Measurements from ENCODE around the gene RAMP1.

Gene RAMP1

GRCh38 chr2:237878321-237879057 is 19.1 kb downstream of the RAMP1 start:
- no peak for DNase-seq

DNA sequence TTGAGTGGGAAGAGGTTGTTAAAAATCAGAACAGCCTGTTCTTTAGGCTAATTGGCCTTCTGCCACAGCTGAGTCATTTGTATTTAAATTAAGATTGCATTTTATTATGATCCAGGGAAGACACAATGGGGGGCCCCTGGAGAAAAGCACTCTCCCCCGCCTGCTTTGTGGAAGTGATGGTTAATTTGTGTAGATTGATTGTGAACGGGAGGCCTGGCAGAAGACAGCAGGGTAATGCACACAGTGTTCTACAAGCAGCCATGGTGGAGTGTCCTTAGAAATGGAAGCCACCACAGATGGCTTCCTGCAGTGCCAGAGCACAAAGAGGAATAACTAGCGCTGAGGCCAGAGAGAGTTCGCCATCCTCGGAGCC is 19.6 kb downstream of the RAMP1 start:
- DNase-seq = no peak

DNA sequence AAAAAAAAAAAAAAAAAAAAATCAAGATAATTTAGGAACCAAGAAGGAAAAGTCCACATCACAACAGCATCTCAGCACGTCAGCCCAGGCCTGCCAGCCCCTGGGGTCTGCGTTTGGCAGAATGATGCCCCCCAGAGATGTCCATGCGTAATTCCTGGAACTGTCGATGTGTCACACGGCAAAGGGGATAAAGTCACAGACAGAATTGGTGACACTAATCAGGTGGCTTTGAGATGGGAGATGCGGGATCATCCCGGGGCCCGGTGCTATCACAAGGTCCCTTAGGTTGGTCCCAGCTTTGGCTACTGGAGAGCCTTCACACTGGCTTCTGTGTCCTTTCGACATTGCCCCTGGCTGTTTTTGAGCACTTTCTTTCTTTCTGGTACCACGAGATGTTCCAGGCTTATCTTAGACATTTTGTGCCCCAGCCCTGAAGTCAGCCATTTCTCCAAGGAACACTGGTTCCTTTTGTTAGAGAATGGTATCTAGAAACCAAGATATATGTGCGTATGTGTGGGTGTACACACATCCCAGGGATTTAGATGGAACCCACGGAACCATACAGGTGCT is 20.7 kb downstream of the RAMP1 start:
- DNase-seq = no peak

DNA sequence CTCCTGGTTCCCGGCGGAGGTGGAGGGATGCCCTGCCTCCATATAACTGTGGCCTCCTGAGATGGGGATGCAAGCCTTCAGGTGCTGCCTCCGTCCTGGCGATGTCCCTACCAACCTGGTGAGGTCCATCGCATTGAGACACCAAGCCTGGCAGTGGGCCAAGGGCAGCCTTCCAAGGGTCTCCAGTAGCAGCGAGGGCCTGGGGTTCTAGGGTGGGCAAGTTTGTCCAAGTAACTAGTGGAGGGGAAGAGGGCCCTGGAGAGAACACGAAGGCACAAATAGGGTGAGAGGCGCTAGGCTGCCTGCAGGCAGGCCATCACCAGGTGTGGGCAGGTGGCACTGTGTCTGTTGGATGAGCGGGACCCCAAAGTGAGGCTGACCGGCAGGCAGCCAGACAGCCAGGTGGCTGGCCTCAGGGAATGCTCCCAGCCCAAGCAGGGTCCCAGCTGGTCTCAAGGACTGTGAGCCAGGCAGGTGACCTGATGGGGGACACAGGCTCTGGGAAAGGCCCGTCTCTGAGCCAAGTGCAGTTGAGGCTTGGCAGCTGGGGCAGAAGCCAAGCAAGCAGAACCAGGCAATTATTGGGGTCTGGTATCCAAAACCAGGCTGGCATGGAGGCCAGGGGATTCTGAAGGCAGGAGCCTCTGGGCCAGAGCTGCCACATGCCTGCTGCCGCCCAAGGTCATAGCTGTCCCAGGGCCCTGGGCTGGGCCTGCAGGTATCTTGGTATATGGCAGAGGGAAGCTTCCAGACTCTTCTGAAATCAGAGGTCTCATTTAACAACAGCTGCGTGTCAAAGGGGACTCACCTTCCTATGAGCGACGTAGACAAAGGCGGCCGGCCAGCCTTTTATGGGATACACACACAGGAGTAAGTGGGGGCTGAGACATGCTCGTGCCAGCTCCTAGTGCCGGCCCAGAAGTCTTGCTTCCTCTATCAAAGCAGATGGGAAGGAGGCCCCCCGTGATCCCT is 23.4 kb downstream of the RAMP1 start:
- no peak for DNase-seq

DNA sequence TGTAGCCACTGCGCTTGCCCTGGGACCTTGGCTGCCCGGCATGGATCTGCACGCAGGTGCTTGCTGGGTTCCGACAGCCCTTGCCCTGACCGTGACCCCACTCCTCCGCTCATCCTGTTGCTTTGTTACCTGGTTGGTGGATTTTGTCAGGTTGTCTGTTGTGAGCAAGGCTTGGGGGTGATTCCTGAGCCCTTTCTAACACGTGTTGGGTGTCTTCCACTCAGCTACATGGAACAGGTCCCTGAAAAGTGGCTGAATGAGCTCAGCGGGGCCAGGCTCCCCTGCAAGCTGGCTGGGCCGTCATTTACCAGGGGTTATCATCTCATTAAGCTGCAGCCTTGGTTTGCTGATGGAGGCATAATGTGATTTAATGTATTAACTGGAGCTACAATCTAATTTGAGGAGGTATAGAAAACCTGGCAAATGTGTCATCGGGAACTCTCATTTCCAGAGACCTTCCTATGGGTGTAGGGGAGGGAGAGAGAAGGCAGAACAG is 24.6 kb downstream of the RAMP1 start:
- no peak for DNase-seq

DNA sequence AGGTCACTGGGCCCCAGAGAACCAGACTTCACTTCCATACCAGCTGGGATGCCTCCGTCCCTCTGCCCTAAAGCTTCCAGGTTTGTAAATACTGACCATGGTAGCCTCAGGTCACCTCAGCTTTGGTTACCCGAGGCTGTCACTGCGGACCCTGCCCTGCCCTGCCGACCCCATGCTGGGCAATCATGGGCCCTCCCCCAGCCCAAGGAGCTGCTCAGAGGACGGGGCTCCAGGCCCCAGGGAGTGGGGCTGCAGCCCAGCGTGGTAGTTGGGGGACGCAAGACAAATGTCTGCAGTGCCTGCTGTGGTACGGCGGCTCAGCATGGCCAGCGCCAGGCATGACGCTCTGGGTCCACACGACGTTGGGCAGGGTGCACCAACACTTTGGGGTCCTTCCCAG is 25.3 kb downstream of the RAMP1 start:
- DNase-seq = no peak

DNA sequence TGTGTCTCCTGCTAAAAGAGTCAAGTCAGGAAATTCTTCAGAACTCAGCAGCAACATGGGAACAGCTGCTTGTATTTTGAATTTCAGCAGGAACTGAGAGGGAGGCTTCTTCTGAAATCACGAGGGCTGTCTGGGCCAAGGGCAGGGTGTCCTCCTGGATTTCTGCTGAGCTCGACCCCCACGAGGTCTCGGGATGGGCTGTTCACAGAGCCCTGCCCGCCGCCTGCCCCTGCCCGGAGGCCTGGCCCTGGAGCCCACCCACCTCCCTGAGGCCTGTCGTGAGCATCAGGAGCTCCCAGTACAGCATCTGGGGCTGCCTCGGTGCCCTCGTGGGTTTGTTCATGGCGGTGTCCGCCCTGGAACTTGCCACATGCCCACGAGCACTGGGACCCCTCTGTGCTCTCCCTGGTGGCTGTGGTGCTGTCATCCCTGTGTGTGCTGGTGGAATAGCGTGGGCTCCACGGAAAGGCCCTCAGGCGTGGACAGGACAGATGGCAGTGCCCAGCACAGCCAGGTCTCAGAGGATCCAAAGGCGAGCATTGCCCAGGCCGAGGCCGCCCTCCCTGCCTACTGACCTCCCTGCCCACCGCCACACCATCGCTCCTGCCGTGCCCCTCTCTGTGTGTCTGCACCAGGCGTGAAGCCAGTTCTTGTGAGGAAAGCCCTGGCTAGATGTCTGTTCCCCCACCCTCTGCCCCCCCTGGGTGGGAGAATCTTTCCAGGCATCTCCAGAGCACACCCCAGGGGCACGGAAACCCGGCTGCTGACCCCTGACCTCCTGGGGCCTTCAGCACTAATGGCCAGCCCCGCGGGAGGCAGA is 25.9 kb downstream of the RAMP1 start:
- DNase-seq = no peak

DNA sequence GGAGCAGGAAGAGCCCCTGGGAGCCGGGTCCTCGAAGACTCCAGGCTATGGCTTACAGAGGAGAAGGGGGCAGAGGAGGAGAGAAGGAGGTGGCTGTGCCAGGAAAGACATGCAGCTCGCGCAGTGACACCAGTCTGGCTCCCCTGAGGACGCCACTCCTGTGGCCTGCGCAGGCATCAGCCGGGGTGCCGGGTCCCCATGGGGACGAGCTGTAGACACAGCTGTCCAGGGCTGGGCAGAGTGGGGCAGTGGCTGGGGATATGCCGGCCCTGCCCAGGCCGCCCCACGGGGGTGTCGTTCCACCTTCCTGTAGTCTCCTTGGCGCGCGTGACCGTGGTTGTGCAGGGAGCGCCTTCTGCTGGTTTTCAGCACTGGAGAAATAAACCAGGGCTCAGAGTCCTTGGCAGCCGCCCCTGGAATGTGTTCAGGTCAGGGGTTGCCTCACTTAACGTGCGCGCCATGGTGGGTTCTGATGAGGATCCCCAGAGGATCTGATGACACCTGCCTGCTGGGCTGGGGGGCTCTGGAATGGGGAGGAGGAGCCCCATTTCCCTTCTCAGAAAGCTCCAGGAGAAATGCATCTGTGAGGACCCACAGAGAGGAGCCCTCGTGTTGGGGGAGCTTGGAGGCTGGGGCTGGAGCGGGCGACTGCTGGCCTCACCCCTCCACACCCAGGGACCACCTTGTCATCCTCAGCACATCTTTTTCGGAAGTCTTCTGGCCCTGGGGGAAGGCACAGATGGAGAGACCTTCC is 26.7 kb downstream of the RAMP1 start:
- no peak for DNase-seq

- DNase-seq = no peak
Measured at GRCh38 chr2:237886685-237887481, 27.5 kb downstream of the RAMP1 start.

DNA sequence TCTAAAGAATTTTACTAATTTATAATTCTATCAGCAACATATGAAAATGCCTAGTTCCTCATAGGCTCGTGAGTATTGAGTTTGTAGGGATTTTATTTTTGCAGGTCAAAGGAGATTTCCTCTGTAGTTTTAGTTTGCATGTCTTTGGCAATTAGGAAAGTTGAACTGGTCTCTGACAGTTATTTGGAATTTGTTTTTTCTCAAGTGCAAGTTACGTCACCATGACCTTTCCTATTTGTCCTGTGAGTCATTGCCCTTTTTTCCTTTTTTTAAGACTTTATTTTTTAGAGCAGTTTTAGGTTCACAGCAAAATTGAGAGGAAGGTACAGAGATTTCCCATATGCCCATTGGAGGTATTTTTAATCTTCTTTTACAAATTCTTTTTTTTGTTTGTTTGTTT is 29.0 kb downstream of the RAMP1 start:
- no peak for DNase-seq

GRCh38 chr2:237889016-237889415 is 29.6 kb downstream of the RAMP1 start:
- DNase-seq = no peak

- no peak for DNase-seq
Measured at GRCh38 chr2:237889811-237890210, 30.4 kb downstream of the RAMP1 start.

DNA sequence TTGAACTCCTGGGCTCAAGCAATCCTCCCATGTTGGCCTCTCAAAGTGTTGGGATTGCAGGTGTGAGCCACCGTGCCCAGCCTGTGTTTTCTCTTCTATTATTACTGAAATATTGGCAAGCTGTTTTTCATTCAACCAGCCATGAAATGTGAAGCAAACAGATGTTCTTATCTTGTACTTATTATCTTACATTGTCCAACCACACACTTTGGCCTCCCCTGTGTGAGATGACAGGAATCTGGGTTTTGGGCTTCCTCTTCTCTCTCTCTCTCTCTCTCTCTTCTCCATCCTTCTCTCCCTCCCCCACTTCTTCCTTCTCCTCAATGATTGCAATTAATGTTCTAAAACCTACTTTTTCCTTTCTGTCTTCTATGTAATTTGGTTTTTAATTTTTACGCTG is 33.1 kb downstream of the RAMP1 start:
- no peak for DNase-seq

DNA sequence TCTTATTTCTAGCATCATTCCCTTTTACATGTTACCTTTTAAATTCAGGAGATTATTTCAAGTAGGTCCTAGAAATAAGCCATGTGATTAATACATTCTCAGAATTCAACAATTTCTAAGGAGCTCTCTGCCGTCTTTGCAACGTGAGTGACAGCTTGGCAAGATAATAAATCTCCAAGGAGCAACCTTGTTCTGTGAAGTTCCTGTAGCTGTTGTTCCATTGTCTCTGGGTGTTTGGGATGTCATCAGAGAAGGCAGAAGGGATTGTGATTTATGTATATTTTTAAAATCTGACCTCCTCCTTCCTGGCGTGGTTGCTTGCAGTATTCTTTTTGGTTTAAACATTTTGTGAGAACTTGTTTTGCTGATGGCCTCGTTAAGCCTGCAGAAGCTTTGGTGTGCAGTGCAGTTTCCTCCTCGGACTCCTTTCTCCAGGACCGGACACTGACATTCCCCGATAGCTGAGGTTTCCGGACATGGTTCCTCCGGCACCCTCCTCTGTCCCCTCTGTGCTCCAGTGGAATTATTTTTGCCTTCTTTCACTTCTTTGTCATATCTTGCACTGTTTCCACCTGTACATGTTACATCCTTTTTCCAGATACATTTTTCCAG is 33.7 kb downstream of the RAMP1 start:
- DNase-seq = no peak

DNA sequence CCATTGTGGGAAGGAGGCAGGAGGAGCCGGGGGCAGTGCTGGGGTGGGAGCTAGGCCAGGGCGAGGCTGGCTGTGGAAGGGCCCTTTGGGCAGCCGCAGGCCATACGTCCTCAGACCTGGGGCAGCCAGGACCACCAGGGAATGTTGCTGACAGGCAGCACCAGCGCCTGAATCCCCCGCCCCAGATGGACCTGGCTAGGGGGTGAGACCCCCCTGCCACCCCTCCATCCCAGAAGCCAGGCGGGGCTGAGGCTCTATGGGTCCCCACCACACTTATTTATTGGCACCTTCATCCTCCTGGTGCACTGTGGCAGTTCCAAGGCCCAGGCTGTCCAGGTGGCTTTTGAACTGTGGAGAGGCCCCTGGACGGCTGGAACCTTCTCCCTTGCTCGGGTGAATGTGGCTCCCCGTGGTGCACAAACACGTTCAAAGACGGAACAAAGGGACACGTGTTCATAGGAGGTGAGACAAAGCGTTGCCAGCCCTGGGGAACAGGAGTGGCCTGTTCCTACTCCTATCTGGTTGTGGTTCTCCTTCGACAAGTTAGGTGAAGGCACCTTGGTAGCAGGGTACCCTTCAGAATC is 35.1 kb downstream of the RAMP1 start:
- no peak for DNase-seq

- no peak for DNase-seq
Measured at GRCh38 chr2:237894986-237895543, 35.6 kb downstream of the RAMP1 start.

DNA sequence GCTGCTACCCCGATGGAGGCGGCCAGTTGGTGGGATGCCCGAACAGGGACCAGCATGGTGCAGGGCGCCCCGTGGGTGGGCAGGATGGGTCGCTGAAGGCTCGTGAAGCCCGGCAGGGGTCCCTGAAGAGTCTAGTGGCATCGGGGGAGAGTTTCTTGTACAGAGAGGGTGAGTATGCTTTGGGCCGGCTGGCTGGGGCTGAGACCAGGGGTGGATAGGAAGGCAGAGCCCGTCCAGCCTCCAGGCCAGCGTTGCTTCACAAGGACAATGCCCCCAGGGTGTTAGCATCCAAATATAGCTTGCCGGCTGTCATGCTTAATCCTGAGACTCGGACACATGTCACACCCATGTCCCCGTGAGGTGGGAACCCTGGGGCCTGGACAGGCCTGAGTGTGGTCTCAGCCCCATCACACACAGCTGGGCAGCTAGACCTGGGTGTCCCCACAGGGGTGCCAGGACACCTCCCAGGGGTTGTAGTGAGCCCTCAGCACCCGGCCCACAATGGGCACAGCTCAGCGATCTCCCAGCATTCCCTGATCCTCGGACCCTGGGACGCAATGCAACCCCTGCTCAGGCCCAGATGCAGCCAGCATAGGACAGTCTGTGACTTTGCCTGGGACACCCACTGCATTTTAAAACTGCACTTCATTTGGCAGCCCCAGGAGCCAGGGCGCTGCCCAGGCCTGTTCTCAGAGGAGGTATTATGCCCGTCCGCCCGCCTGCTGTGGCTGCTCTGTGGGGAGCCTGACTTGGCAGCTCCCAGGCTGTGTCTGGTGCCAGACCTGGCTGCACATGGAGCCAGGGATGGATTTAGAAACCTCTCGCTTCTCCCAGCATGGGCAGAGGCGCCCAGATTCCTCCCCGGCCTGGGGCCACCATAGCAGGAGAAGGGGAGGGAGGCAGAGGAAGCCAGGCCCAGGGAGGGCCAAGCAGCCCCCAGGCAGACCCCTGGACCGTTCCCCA is 36.4 kb downstream of the RAMP1 start:
- no peak for DNase-seq

DNA sequence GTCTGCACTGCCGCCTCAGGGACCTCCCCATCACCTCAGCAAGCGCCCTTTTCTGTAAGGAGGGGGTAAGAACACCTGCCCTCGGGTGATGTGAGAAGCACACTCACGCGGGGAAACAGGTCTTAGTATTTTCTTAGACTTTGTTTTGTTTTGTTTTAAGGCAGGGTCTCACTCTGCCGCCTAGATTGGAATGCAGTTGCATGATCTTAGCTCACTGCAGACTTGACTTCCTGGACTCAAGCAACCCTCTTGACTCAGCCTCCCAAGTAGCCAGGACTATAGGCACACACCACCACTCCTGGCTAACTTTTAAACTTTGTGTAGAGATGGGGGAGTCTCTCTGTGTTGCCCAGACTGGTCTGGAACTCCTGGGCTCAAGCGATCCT is 37.1 kb downstream of the RAMP1 start:
- DNase-seq = no peak

DNA sequence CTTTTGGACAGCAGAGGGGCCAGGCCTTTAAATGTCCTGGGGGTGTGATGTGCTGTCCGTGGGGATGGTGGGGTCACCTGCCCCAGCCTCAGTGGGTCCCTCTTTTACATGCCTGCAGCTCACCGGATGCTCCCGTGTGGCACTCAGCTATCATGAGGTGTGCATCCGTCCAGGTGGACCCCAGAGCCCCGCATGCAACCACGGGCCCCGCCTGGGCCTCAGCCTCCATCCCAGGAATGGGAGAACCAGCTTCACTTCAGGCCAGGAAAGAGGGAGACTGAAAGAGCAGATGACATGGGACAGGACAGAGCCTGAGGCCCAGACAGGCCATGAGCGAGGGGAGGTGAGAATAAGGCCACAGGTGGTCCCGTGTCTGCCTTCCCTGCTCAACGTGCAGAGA is 37.5 kb downstream of the RAMP1 start:
- DNase-seq = no peak

Data from activated CD4-positive, alpha-beta T cell treated with anti-CD3 and anti-CD28 coated beads for 48 hours (primary cell).